ENCODE data around the gene AP4S1.

GRCh38 chr14:30977752-30978151 lies 47.7 kb upstream of the AP4S1 start:
- TF ChIP-seq CTCF (IDR thresholded peaks at IDR 0.05; ENCODE audit: low read depth, low read length, poor library complexity, severe bottlenecking) (no peak), EZH2phosphoT487 (IDR thresholded peaks at IDR 0.05; ENCODE audit: borderline replicate concordance, low read length) (no peak)
